Esophagus muscularis mucosa (tissue), 4 donors: ENCODE data around the gene HOXA4.
A peak's percentile ranks its signal among the peaks of the same experiment; 100 is the strongest.

Source experiments
- EP300 ChIP-seq: sonication (generic); formaldehyde crosslinking; IDR thresholded peaks from one replicate; pipeline ENCODE4 v1.6.1; 2017; ENCODE audit warnings: antibody characterized with exemption
- POLR2A ChIP-seq: fragments of 450-650 bp; IDR thresholded peaks from one replicate; pipeline ENCODE4 v1.6.1; 2017; ENCODE audit warnings: antibody characterized with exemption, moderate library complexity, mild to moderate bottlenecking, low read depth
- POLR2AphosphoS5 ChIP-seq, 2 donors: sonication (generic); formaldehyde crosslinking; IDR thresholded peaks; one replicate each; pipeline ENCODE4 v1.6.1; 2017; ENCODE audit warnings: antibody characterized with exemption in 2 of 2
- TF ChIP-seq, protein P1 (sequence below), 3 experiments: fragments of 200-600 bp in 2 of 3; fragments of 450-650 bp in 1 of 3; sonication (generic) in 2 of 3; IDR thresholded peaks; one replicate each; pipeline ENCODE4 v1.5.1; 2017 to 2019; ENCODE audit warnings: antibody characterized with exemption in 3 of 3, mild to moderate bottlenecking in 2 of 3, moderate library complexity in 1 of 3

DNA sequence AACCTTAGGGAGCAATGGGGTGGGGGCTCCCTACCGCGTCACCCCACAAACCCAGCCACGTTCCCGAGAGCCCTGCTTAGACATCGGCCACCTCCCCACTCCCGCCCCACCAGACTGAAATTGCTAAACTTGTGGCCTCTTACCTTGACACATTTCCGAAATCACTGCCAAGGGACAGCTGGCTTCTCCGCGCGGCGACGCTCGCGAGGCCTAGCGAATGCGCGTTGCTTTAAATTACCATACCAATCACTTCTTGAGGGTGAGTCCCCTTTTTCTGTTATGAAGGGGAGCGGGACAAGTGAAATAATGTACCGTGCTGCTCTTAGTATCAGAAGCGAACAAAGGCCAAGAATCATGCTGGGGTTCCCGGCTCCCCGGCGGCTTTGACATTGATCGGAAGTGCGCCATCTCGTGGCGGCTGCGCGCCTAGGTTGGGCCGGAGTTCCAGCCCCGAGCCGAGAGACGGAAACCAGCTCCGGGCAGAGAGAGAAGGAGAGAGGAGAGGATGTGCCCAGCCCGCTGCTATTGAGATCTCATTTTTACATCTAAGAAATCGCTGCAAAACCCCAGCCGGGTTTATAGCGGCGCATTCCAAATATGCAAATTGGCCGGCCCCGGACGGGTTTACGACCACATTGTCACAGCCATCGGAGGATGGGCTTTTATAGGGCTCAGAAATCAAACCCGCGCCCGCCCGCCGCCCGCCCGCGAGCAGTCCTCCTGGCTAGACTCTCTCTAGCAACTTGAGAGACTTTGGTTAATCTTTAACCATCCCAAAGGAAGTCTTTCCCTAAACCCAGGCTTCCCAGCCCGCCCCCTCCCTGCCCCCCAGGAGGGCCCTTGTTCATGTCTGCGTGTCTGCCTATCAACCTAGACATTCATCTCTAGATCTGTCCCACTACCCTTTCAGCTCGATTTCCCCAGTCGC is 49.2 kb upstream of the HOXA4 start:
- TF ChIP-seq, protein P1, sequence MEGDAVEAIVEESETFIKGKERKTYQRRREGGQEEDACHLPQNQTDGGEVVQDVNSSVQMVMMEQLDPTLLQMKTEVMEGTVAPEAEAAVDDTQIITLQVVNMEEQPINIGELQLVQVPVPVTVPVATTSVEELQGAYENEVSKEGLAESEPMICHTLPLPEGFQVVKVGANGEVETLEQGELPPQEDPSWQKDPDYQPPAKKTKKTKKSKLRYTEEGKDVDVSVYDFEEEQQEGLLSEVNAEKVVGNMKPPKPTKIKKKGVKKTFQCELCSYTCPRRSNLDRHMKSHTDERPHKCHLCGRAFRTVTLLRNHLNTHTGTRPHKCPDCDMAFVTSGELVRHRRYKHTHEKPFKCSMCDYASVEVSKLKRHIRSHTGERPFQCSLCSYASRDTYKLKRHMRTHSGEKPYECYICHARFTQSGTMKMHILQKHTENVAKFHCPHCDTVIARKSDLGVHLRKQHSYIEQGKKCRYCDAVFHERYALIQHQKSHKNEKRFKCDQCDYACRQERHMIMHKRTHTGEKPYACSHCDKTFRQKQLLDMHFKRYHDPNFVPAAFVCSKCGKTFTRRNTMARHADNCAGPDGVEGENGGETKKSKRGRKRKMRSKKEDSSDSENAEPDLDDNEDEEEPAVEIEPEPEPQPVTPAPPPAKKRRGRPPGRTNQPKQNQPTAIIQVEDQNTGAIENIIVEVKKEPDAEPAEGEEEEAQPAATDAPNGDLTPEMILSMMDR (IDR thresholded peaks at IDR 0.05): peak; percentile 46 to 82 (median 59)
- no peak for TF ChIP-seq EP300
- no peak for TF ChIP-seq POLR2A
- peak in 1 of 2 donors; percentile 24 for TF ChIP-seq POLR2AphosphoS5 (IDR thresholded peaks at IDR 0.05)
